ENCODE data around the gene NSDHL. TPM values are rescaled to one million over a fixed set of nuclear protein-coding genes. Genes with fewer than 3 reads are reported as not detected.

NSDHL gene
- total and polyA plus RNA-seq, 2 of the 4 experiments (the other 2 are of a cell fraction) = 22.8 to 26.0 TPM

GRCh38 chrX:152843852-152844251 lies 13.0 kb downstream of the NSDHL start:
- Histone ChIP-seq H3K14ac (replicated peaks; ENCODE audit: low read depth, low read length) (no peak overlapping the region), H2AK9ac (replicated peaks; ENCODE audit: low read depth, low read length, poor library complexity) (no peak overlapping the region), H3K18ac (ENCODE audit: low read depth, low read length) (no peak overlapping the region), H3K56ac (ENCODE audit: extremely low read depth, insufficient read depth, low read length) (no peak overlapping the region), H3K23ac (ENCODE audit: low read depth, low read length) (no peak overlapping the region), H2BK120ac (ENCODE audit: low read depth, low read length) (no peak overlapping the region), H3K4ac (ENCODE audit: low read depth, low read length) (no peak overlapping the region), H2BK15ac (ENCODE audit: low read depth, low read length) (no peak overlapping the region), H2AFZ (replicated peaks; ENCODE audit: low read length, poor library complexity) (no peak overlapping the region), H3K9me1 (ENCODE audit: insufficient read depth, low read length) (no peaks in the 10 kb centered on the region), H3K4me3 (ENCODE audit: insufficient read depth, low read depth, low read length) (no peak overlapping the region), H3K27me3 (ENCODE audit: control insufficient read depth, insufficient read depth, low read length) (no peaks in the 10 kb centered on the region), H3K9ac (ENCODE audit: low read depth, low read length) (no peak overlapping the region), H3K4me1 (ENCODE audit: control insufficient read depth, insufficient read depth, low read length) (no peaks in the 10 kb centered on the region), H4K5ac (ENCODE audit: low read depth, low read length) (no peak overlapping the region), H2BK20ac (ENCODE audit: low read depth, low read length) (no peak overlapping the region), H4K8ac (ENCODE audit: low read depth in 2 of 2, low read length in 2 of 2) (no peak overlapping the region), H3K27ac (ENCODE audit: insufficient read depth, low read length) (no peak overlapping the region), H3K4me2 (ENCODE audit: low read depth, low read length) (no peak overlapping the region), H3K9me3 (ENCODE audit: control insufficient read depth, insufficient read depth, low read length) (no peaks in the 10 kb centered on the region), H3K36me3 (ENCODE audit: control insufficient read depth, insufficient read depth, low read length) (no peaks in the 10 kb centered on the region; the same call in 1 of the 2 replicates), H3K79me1 (ENCODE audit: low read depth in 1 of 2, low read length in 2 of 2) (peaks cover 11 to 15% of the 10 kb centered on the region in 2 experiments; a peak in 2 of 4 replicates), H2BK5ac (ENCODE audit: low read depth, low read length, poor library complexity, severe bottlenecking) (no peak overlapping the region), H2AK5ac (ENCODE audit: low read depth, low read length) (no peak overlapping the region), H4K91ac (ENCODE audit: insufficient read depth, low read depth, low read length) (no peak overlapping the region), H4K20me1 (ENCODE audit: insufficient read depth, low read length) (no peaks in the 10 kb centered on the region)
- DNase-seq = no peak
- in situ Hi-C loops (cut with MboI; ENCODE audit: low sequenced_read_pairs) = no loop called here
- intact Hi-C loops (cut with micrococcal nuclease) = no loop called here
- POLR2A ChIA-PET (ENCODE audit: unreplicated experiment) = no interaction called here
- dilution Hi-C loops (cut with HindIII; ENCODE audit: low sequenced_read_pairs, unreplicated experiment) = no loop called here
- TF ChIP-seq MAFK (IDR thresholded peaks at IDR 0.05; ENCODE audit: low read depth, low read length) (no peak), RAD21 (IDR thresholded peaks at IDR 0.05; ENCODE audit: low read length) (no peak), MAZ (IDR thresholded peaks at IDR 0.05; ENCODE audit: borderline replicate concordance, low read depth, low read length) (no peak), CTCF (conservative IDR thresholded peaks at IDR 0.05; ENCODE audit: low read depth, low read length) (no peak), POLR2A (IDR thresholded peaks at IDR 0.05; ENCODE audit: low read depth, low read length) (no peak), RFX5 (IDR thresholded peaks at IDR 0.05; ENCODE audit: low read depth, low read length) (no peak), FOS (IDR thresholded peaks at IDR 0.05; ENCODE audit: low read depth, low read length) (no peak), BHLHE40 (IDR thresholded peaks at IDR 0.05; ENCODE audit: low read depth, low read length) (no peak), SMC3 (IDR thresholded peaks at IDR 0.05; ENCODE audit: low read depth, low read length) (no peak), CHD1 (IDR thresholded peaks at IDR 0.05; ENCODE audit: low read depth, low read length) (no peak), CEBPB (IDR thresholded peaks at IDR 0.05; ENCODE audit: low read depth, low read length) (no peak), RCOR1 (IDR thresholded peaks at IDR 0.05; ENCODE audit: insufficient replicate concordance, low read length) (no peak), ELK1 (IDR thresholded peaks at IDR 0.05; ENCODE audit: borderline replicate concordance, low read depth, low read length) (no peak)
- BruUV-seq (replicated peaks) = no TSS peak
- CTCF ChIA-PET = no interaction called here
- WGBS, 2 experiments (ENCODE audit: extremely low coverage in 2 of 2, insufficient read length in 1 of 2) = no CpG with 5 or more reads among the region's 5 CpGs
- no peak for ATAC-seq (ENCODE audit: low read depth)
